ENCODE measurements around the gene RALB.
A peak's percentile ranks its signal among the peaks of the same experiment; 100 is the strongest.

RALB gene

DNA sequence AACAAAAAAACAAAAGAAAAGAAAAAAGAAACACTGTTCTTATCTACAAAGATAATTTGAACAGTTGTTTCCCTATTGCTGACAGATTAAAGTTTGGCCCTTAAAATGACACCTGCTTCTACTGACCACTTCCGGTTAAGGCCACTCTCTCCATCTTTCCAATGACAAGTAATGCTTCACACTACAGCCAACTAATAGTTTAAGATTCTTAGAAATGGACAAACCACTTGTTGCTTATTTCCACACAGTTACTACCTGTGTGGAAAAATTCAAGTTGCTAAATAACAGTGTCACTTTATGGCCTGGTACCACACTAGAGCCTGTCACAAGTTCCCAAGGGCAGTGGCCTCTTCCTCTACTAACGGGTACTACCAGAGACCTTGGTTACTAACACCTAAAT lies 31.9 kb upstream of the RALB start:
- TF ChIP-seq CTCF (IDR thresholded peaks at IDR 0.05; ENCODE audit: borderline replicate concordance, insufficient read depth, low read depth, low read length) = no peak
- H3K4me3 ChIP-seq (ENCODE audit: low read depth, low read length) = no peak overlapping the region

DNA sequence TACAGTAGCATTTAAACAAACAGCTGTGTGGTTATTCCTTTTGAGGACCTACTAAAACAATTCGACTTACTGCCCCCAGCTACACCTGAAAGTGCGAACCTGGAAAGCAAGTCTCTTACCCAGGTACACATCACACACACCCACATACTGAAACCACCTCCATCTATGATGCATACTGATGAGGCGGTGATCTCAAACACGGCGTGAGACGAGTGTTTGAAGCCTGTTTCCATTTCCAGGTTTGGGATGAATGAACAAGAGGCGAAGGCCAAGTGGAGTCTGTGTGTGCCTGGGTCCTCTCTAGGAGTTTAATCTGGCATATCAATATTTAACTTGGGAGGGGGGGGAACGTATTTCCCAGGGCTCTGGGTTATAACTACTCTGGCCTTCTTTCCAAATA lies 31.0 kb upstream of the RALB start:
- no peak overlapping the region for H3K4me3 ChIP-seq (ENCODE audit: low read depth, low read length)
- no peak for TF ChIP-seq CTCF (IDR thresholded peaks at IDR 0.05; ENCODE audit: borderline replicate concordance, insufficient read depth, low read depth, low read length)

- peak overlapping the region; percentile 73 for H3K4me3 ChIP-seq (ENCODE audit: low read depth, low read length)
- no peak for TF ChIP-seq CTCF (IDR thresholded peaks at IDR 0.05; ENCODE audit: borderline replicate concordance, insufficient read depth, low read depth, low read length)
Measured at GRCh38 chr2:120222186-120223033, 30.2 kb upstream of the RALB start.

- peak; percentile 53; the same call in 1 of the 2 replicates for TF ChIP-seq CTCF (IDR thresholded peaks at IDR 0.05; ENCODE audit: borderline replicate concordance, insufficient read depth, low read depth, low read length)
Measured at GRCh38 chr2:120223034-120223912, 29.4 kb upstream of the RALB start, which contains the start of gene TMEM185B. Gene TMEM185B, minus strand, starts transcription at chr2:120223400. Its CDS starts 424 bp downstream, at chr2:120222976.

GRCh38 chr2:120224256-120224655 lies 28.4 kb upstream of the RALB start:
- TF ChIP-seq CTCF (IDR thresholded peaks at IDR 0.05; ENCODE audit: borderline replicate concordance, insufficient read depth, low read depth, low read length) = no peak
- no peak overlapping the region for H3K4me3 ChIP-seq (ENCODE audit: low read depth, low read length)

More at GRCh38 chr2:120223034-120223912, 29.4 kb upstream of the RALB start, which contains the start of gene TMEM185B:
- peak within 1 kb of the TSS; percentile 73 for H3K4me3 ChIP-seq (ENCODE audit: low read depth, low read length)

DNA sequence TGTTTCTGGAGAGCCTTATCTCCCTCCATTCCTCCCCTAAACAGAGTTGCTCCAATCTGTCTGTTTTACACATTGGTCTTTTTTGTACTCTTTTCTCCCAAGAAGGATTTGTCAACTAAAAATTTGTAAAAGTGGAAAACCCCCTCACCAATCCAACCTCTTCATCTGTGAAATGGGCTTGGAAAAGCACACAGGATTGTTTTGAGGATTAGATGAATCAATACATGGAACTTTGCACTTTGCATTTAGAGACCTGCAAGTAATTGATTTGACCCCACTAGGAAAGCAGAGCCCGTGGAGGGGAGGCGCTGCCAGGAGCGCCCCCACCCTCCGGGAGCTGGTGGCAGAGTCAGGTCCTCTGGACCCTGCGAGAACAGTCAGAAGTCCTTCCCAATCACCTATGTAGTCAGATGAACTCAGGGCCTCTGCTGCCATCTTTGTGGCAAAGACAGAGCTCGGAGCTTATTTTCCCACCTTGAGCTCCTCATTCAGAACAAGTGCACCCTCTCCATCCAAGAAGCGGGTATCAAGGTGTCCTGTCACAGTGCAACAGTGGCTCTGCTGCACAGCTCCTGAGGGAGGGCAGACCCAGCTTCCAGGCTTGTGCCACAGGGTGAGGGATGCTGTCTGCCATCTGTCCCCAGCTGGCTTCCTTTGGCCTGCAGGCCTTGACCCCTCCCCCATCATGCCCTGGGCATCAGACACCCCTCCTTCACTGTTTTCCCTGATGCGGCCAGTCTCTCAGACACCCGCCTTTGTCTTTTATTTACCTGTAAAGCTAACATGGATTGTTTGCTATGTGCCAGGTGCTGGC lies 27.7 kb upstream of the RALB start:
- H3K4me3 ChIP-seq (ENCODE audit: low read depth, low read length) = no peak overlapping the region
- no peak for TF ChIP-seq CTCF (IDR thresholded peaks at IDR 0.05; ENCODE audit: borderline replicate concordance, insufficient read depth, low read depth, low read length)

Data from GM12875 (cell line).